WTC11 (cell line): Measurements from ENCODE around the gene ALCAM. TPM values are rescaled to one million over a fixed set of nuclear protein-coding genes. Genes with fewer than 3 reads are reported as not detected.

Experiments used
- ATAC-seq: fragments of 200-7000 bp; cut with Tn5 transposase; 2 replicates; pipeline ENCODE4 v1.10.0; 2021; ENCODE audit warnings: mild to moderate bottlenecking, moderate library complexity
- CTCF ChIA-PET: fragments of 300-600 bp; sonication (Branson Sonifier 250); formaldehyde crosslinking; loops from one replicate; lab custom pipeline; 2021; ENCODE audit warnings: antibody characterized with exemption; lab: Charles Lee
- POLR2A ChIA-PET: fragments of 350-600 bp; sonication (Branson Sonifier 250); formaldehyde crosslinking; loops from one replicate; lab custom pipeline; 2021; ENCODE audit warnings: antibody characterized with exemption; lab: Charles Lee
- DNase-seq: peaks from one replicate; pipeline ENCODE4 v3.0.0; 2021; ENCODE audit warnings: low spot score
- H3K27ac Mint-ChIP-seq: 2 replicates; pipeline ENCODE4 v1.8.0; 2021; ENCODE audit warnings: mixed read lengths
- H3K27me3 Mint-ChIP-seq: 2 replicates; pipeline ENCODE4 v1.8.0; 2021; ENCODE audit warnings: low read depth, mild to moderate bottlenecking, moderate library complexity, mixed read lengths
- H3K36me3 Mint-ChIP-seq: 2 replicates; pipeline ENCODE4 v1.8.0; 2021; ENCODE audit warnings: mixed read lengths
- H3K4me1 Mint-ChIP-seq: 2 replicates; pipeline ENCODE4 v1.8.0; 2022; ENCODE audit warnings: mixed read lengths
- H3K4me3 Mint-ChIP-seq: 2 replicates; pipeline ENCODE4 v1.8.0; 2021; ENCODE audit warnings: mild to moderate bottlenecking, moderate library complexity, mixed read lengths
- H3K9me3 Mint-ChIP-seq: 2 replicates; pipeline ENCODE4 v1.8.0; 2021; ENCODE audit warnings: mixed read lengths
- AR ChIP-seq: fragments of 250-450 bp; sonication (Bioruptor Pico); IDR thresholded peaks from 2 replicates; pipeline ENCODE4 v1.9.0; 2021; ENCODE audit warnings: mild to moderate bottlenecking
- CTCF ChIP-seq: fragments of 200-600 bp; IDR thresholded peaks from 2 replicates; pipeline ENCODE4 v1.8.0; 2022; ENCODE audit warnings: antibody characterized with exemption
- E2F4 ChIP-seq: sonication (generic); formaldehyde crosslinking; IDR thresholded peaks from 2 replicates; pipeline ENCODE4 v1.8.1; 2022; ENCODE audit warnings: low read depth, mild to moderate bottlenecking, moderate library complexity, missing genetic modification reagents, borderline replicate concordance
- EMX1 ChIP-seq: fragments of 250-450 bp; sonication (Bioruptor Pico); IDR thresholded peaks from 2 replicates; pipeline ENCODE4 v1.8.0; 2021; ENCODE audit warnings: mild to moderate bottlenecking
- ESRRA ChIP-seq: sonication (generic); formaldehyde crosslinking; IDR thresholded peaks from 2 replicates; pipeline ENCODE4 v1.8.1; 2022; ENCODE audit warnings: mild to moderate bottlenecking, missing genetic modification reagents, borderline replicate concordance
- FOXP4 ChIP-seq: sonication (generic); formaldehyde crosslinking; IDR thresholded peaks from 2 replicates; pipeline ENCODE4 v1.8.0; 2022; ENCODE audit warnings: mild to moderate bottlenecking, missing genetic modification reagents
- GABPB1 ChIP-seq: sonication (generic); formaldehyde crosslinking; IDR thresholded peaks from 2 replicates; pipeline ENCODE4 v1.8.1; 2023; ENCODE audit warnings: mild to moderate bottlenecking, missing genetic modification reagents
- GRHL2 ChIP-seq: fragments of 250-450 bp; sonication (Bioruptor Pico); IDR thresholded peaks from 2 replicates; pipeline ENCODE4 v1.8.0; 2022; ENCODE audit warnings: mild to moderate bottlenecking, moderate library complexity; ENCODE audit not compliant: insufficient replicate concordance, severe bottlenecking
- HMGA2 ChIP-seq: fragments of 250-450 bp; sonication (Bioruptor Pico); IDR thresholded peaks from 2 replicates; pipeline ENCODE4 v1.4.0; 2021; ENCODE audit warnings: mild to moderate bottlenecking, moderate library complexity
- JAZF1 ChIP-seq: fragments of 250-450 bp; sonication (Bioruptor Pico); IDR thresholded peaks from 2 replicates; pipeline ENCODE4 v1.9.0; 2021; ENCODE audit warnings: moderate library complexity, mild to moderate bottlenecking, inconsistent platforms
- NFE2L1 ChIP-seq: sonication (generic); formaldehyde crosslinking; IDR thresholded peaks from 2 replicates; pipeline ENCODE4 v1.8.1; 2023; ENCODE audit warnings: missing genetic modification reagents
- NR1H2 ChIP-seq: sonication (generic); formaldehyde crosslinking; IDR thresholded peaks from 2 replicates; pipeline ENCODE4 v1.9.0; 2021; ENCODE audit warnings: mild to moderate bottlenecking, moderate library complexity, missing genetic modification reagents
- SP1 ChIP-seq: sonication (generic); formaldehyde crosslinking; conservative IDR thresholded peaks from 2 replicates; pipeline ENCODE4 v1.8.1; 2022; ENCODE audit warnings: missing genetic modification reagents
- USF2 ChIP-seq: sonication (generic); formaldehyde crosslinking; IDR thresholded peaks from 2 replicates; pipeline ENCODE4 v1.8.1; 2023; ENCODE audit warnings: mild to moderate bottlenecking, missing genetic modification reagents, moderate library complexity
- ZNF138 ChIP-seq: sonication (generic); formaldehyde crosslinking; conservative IDR thresholded peaks from 2 replicates; pipeline ENCODE4 v1.8.1; 2022; ENCODE audit warnings: mild to moderate bottlenecking, moderate library complexity, missing genetic modification reagents
- ZNF281 ChIP-seq: sonication (generic); formaldehyde crosslinking; IDR thresholded peaks from 2 replicates; pipeline ENCODE4 v1.8.0; 2023; ENCODE audit warnings: mild to moderate bottlenecking, missing genetic modification reagents
- ZNF396 ChIP-seq: fragments of 250-450 bp; sonication (Bioruptor Pico); IDR thresholded peaks from 2 replicates; pipeline ENCODE4 v1.8.0; 2021; ENCODE audit warnings: mild to moderate bottlenecking, moderate library complexity, borderline replicate concordance
- ZNF423 ChIP-seq: fragments of 250-450 bp; sonication (Bioruptor Pico); IDR thresholded peaks from 2 replicates; pipeline ENCODE4 v2.1.2; 2022; ENCODE audit warnings: mild to moderate bottlenecking, moderate library complexity
- ZNF425 ChIP-seq: fragments of 250-450 bp; sonication (Bioruptor Pico); conservative IDR thresholded peaks from 2 replicates; pipeline ENCODE4 v1.9.0; 2021; ENCODE audit warnings: mild to moderate bottlenecking
- total RNA-seq: library from RNA; stranded (reverse); gene quantifications from 3 replicates; pipeline ENCODE4 v1.2.3, GENCODE V29; 2021

ALCAM gene
- total RNA-seq, 1 experiment from 2014 or later, result 30.7 TPM

- Mint-ChIP-seq H3K36me3 (no peaks in the 10 kb centered on the region), H3K9me3 (no peaks in the 10 kb centered on the region), H3K4me3 (no peak overlapping the region), H3K27ac (no peak overlapping the region), H3K4me1 (peaks cover 12% of the 10 kb centered on the region), H3K27me3 (no peaks in the 10 kb centered on the region)
- POLR2A ChIA-PET, result no interaction called here
- CTCF ChIA-PET, result no interaction called here
- DNase-seq (no peak), ATAC-seq (no peak)
- TF ChIP-seq EMX1 (no peak), ZNF138 (CRISPR knock-in tag) (no peak), JAZF1 (CRISPR knock-in tag) (no peak), NFE2L1 (CRISPR knock-in tag) (no peak), E2F4 (CRISPR knock-in tag) (no peak)
These were observed 162.7 kb downstream of the ALCAM start for GRCh38 chr3:105529456-105529855.

GRCh38 chr3:105532251-105532650 lies 165.5 kb downstream of the ALCAM start:
- H3K36me3 Mint-ChIP-seq, result no peaks in the 10 kb centered on the region
- ATAC-seq (no peak), DNase-seq (no peak)
- H3K9me3 Mint-ChIP-seq, result no peaks in the 10 kb centered on the region
- no peak overlapping the region for H3K27ac Mint-ChIP-seq
- POLR2A ChIA-PET, result no interaction called here
- CTCF ChIA-PET, result no interaction called here
- TF ChIP-seq ZNF396 (CRISPR knock-in tag) (no peak), SP1 (no peak), ESRRA (CRISPR knock-in tag) (no peak), FOXP4 (CRISPR knock-in tag) (no peak), USF2 (CRISPR knock-in tag) (no peak), GRHL2 (CRISPR knock-in tag) (no peak), NR1H2 (no peak), GABPB1 (no peak), CTCF (no peak), AR (CRISPR knock-in tag) (no peak), ZNF423 (CRISPR knock-in tag) (no peak), ZNF425 (no peak), HMGA2 (CRISPR knock-in tag) (no peak), ZNF281 (CRISPR knock-in tag) (no peak)
- H3K4me3 Mint-ChIP-seq, result no peak overlapping the region
- no peaks in the 10 kb centered on the region for H3K27me3 Mint-ChIP-seq
- 0 out of 2 replicates have a peak, but pooled peaks cover 3% of the 10 kb centered on the region for H3K4me1 Mint-ChIP-seq
